Measurements from ENCODE around the gene ANKMY1. TPM values are rescaled to one million over a fixed set of nuclear protein-coding genes. Genes with fewer than 3 reads are reported as not detected.

The ANKMY1 gene
- total and polyA plus RNA-seq, 2 of the 8 experiments (the other 6 are each of a cell fraction or from before 2014, with no cell fraction given) = 4.5 to 4.8 TPM

GRCh38 chr2:240603081-240603835 is 45.5 kb upstream of the ANKMY1 start:
- ChIA-PET POLR2A (ENCODE audit: partially characterized antibody) (interaction anchor here (1.0 to 1.5 kb wide), 3 partner anchors 13 to 31 kb away, joined by 3 to 5 read pairs (median 4); no protein-coding TSS in a partner anchor), CTCF (ENCODE audit: partially characterized antibody) (interaction anchor here (0.6 to 3.2 kb wide), 7 partner anchors 8 to 131 kb away, joined by 3 to 17 read pairs (median 4); partner anchors contain the start of gene CAPN10)
- Histone ChIP-seq H3K14ac (ENCODE audit: insufficient read length) (no peak overlapping the region), H3K9me3 (ENCODE audit: insufficient read depth in 2 of 2, low read depth in 1 of 2, low read length in 1 of 2) (no peaks in the 10 kb centered on the region), H3K4ac (replicated peaks; ENCODE audit: insufficient read length, low read depth, low read length) (no peak overlapping the region), H4K5ac (ENCODE audit: insufficient read length, low read depth, low read length) (no peak overlapping the region), H2BK5ac (ENCODE audit: low read depth, low read length) (no peak overlapping the region), H3K79me1 (ENCODE audit: low read depth, low read length) (no peaks in the 10 kb centered on the region), H3K79me2 (ENCODE audit: control insufficient read depth in 1 of 2, insufficient read depth in 2 of 2, low read length in 2 of 2) (no peaks in the 10 kb centered on the region), H2BK120ac (replicated peaks; ENCODE audit: low read depth, low read length) (no peak overlapping the region), H2BK12ac (ENCODE audit: low read depth, low read length) (no peak overlapping the region), H3K23me2 (ENCODE audit: low read depth, low read length) (no peaks in the 10 kb centered on the region), H4K20me1 (replicated peaks in 1 of 2; ENCODE audit: control insufficient read depth in 1 of 2, insufficient read depth in 2 of 2, low read length in 2 of 2) (peaks cover 0 to 4% of the 10 kb centered on the region in 2 experiments), H3K4me3 (ENCODE audit: extremely low read depth in 1 of 4, insufficient read depth in 2 of 4, low read depth in 3 of 4, low read length in 4 of 4) (no peak overlapping the region), H3K9ac (replicated peaks in 1 of 4; ENCODE audit: extremely low read depth in 1 of 4, low read depth in 3 of 4, low read length in 3 of 4) (no peak overlapping the region), H2AFZ (ENCODE audit: low read length) (no peak overlapping the region), H3K56ac (replicated peaks; ENCODE audit: insufficient read length, low read depth, low read length) (no peak overlapping the region), H3K23ac (ENCODE audit: insufficient read length) (no peak overlapping the region), H3K4me2 (ENCODE audit: insufficient read depth in 1 of 2, low read depth in 2 of 2, low read length in 2 of 2) (no peak overlapping the region), H3K4me1 (replicated peaks in 1 of 4; ENCODE audit: control insufficient read depth in 3 of 4, insufficient read depth in 4 of 4, low read length in 3 of 4) (no peaks in the 10 kb centered on the region), H2BK20ac (ENCODE audit: low read length) (no peak overlapping the region), H4K8ac (ENCODE audit: extremely low read depth, insufficient read depth, low read length) (no peak overlapping the region; the same call in none of the 2 replicates), H2BK15ac (ENCODE audit: low read length) (no peak overlapping the region), H3K27me3 (replicated peaks in 1 of 4; ENCODE audit: control insufficient read depth in 3 of 4, extremely low read depth in 1 of 4, insufficient read depth in 3 of 4, low read length in 3 of 4) (0 out of 7 replicates have a peak, but pooled peaks cover 0 to 2% (median 0%) of the 10 kb centered on the region in 4 experiments), H3K27ac (ENCODE audit: low read depth, low read length) (no peak overlapping the region), H3K18ac (ENCODE audit: extremely low read depth, low read length) (no peak overlapping the region), H3K36me3 (ENCODE audit: control insufficient read depth in 2 of 4, insufficient read depth in 4 of 4, low read length in 3 of 4) (peaks cover 0 to under 1% (median 0%) of the 10 kb centered on the region in 4 experiments; a peak in 3 of 8 replicates), H4K91ac (replicated peaks; ENCODE audit: insufficient read length, low read length) (no peak overlapping the region), H2AK5ac (ENCODE audit: low read depth, low read length) (no peak overlapping the region)
- DNase-seq (ENCODE audit: low read depth in 1 of 2, low spot score in 2 of 2) (no peak), FAIRE-seq (no peak)
- no peak for TF ChIP-seq TAF7 (optimal IDR thresholded peaks at IDR 0.05; ENCODE audit: borderline replicate concordance, low read depth, low read length)
- WGBS, 2 experiments (ENCODE audit: extremely low coverage in 1 of 2, insufficient coverage in 1 of 2, insufficient read length in 1 of 2, insufficient replicate concordance in 2 of 2, low coverage in 1 of 2, low lambda C conversion rate in 2 of 2, missing lambda C conversion rate in 1 of 2) = 91% methylated on average over 21 of the region's 22 CpGs; no CpG with 5 or more reads in 1 of the 2 experiments
